Neural cell (in vitro differentiated cells): ENCODE measurements around the gene CCN5. TPM values are rescaled to one million over a fixed set of nuclear protein-coding genes. Genes with fewer than 3 reads are reported as not detected.

Source experiments
- H2AFZ ChIP-seq: fragments of 200-600, 300-800 bp; sonication (generic), shearing (Covaris generic); 2 replicates; pipeline ENCODE4 v1.6.0; 2014; ENCODE audit warnings: low read depth, mild to moderate bottlenecking, antibody characterized with exemption, low read length, moderate library complexity
- H3F3A ChIP-seq: fragments of 200-600 bp; shearing (Covaris generic); 2 replicates; pipeline ENCODE4 v1.6.1; 2016; ENCODE audit warnings: mild to moderate bottlenecking, moderate library complexity, mixed read lengths, antibody characterized with exemption, low read length; ENCODE audit not compliant: insufficient read depth, poor library complexity, severe bottlenecking
- H3K27ac ChIP-seq: fragments of 200-600, 300-800 bp; sonication (generic), shearing (Covaris generic); 2 replicates; pipeline ENCODE4 v1.5.1; 2014; ENCODE audit warnings: mild to moderate bottlenecking, low read length, moderate library complexity
- H3K27me3 ChIP-seq: fragments of 300-800, 200-600 bp; sonication (generic), shearing (Covaris generic); 2 replicates; pipeline ENCODE4 v1.6.0; 2014; ENCODE audit warnings: mild to moderate bottlenecking, low read depth, low read length, moderate library complexity; ENCODE audit not compliant: insufficient read depth
- H3K36me3 ChIP-seq: fragments of 300-800, 200-600 bp; sonication (generic), shearing (Covaris generic); 2 replicates; pipeline ENCODE4 v1.5.1; 2014; ENCODE audit warnings: mild to moderate bottlenecking, antibody characterized with exemption, low read length, moderate library complexity; ENCODE audit not compliant: insufficient read depth
- H3K4me2 ChIP-seq: fragments of 300-800, 200-600 bp; sonication (generic), shearing (Covaris generic); 2 replicates; pipeline ENCODE4 v1.6.0; 2014; ENCODE audit warnings: mild to moderate bottlenecking, low read length
- H3K4me3 ChIP-seq: fragments of 300-800, 200-600 bp; sonication (generic), shearing (Covaris generic); 2 replicates; pipeline ENCODE4 v1.5.1; 2014; ENCODE audit warnings: mild to moderate bottlenecking, low read length, moderate library complexity
- H3K79me2 ChIP-seq: fragments of 200-600 bp; shearing (Covaris generic); replicated peaks from 2 replicates; pipeline ENCODE4 v1.6.0; 2014; ENCODE audit warnings: mild to moderate bottlenecking, low read length, moderate library complexity; ENCODE audit not compliant: insufficient read depth
- H3K9ac ChIP-seq: fragments of 300-800, 200-600 bp; sonication (generic), shearing (Covaris generic); 2 replicates; pipeline ENCODE4 v1.6.1; 2016; ENCODE audit warnings: mild to moderate bottlenecking, low read length, mixed read lengths
- H3K9me2 ChIP-seq: fragments of 200-600 bp; shearing (Covaris generic); 2 replicates; pipeline ENCODE4 v1.6.1; 2016; ENCODE audit warnings: mild to moderate bottlenecking, low read length, mixed read lengths; ENCODE audit not compliant: insufficient read depth
- H3K9me3 ChIP-seq: fragments of 200-600, 300-800 bp; sonication (generic), shearing (Covaris generic); 2 replicates; pipeline ENCODE4 v1.6.1; 2016; ENCODE audit warnings: mild to moderate bottlenecking, mixed run types, low read length, moderate library complexity, mixed read lengths
- H4K20me1 ChIP-seq: fragments of 200-600 bp; shearing (Covaris generic); 2 replicates; pipeline ENCODE4 v1.6.1; 2016; ENCODE audit warnings: mild to moderate bottlenecking, mixed run types; ENCODE audit not compliant: insufficient read depth
- CTCF ChIP-seq: fragments of 450-650 bp; IDR thresholded peaks from 2 replicates; pipeline ENCODE4 v1.5.1; 2014; ENCODE audit warnings: antibody characterized with exemption, mild to moderate bottlenecking, moderate library complexity; ENCODE audit not compliant: poor library complexity, severe bottlenecking
- EP300 ChIP-seq: fragments of 450-650 bp; conservative IDR thresholded peaks from 2 replicates; pipeline ENCODE4 v1.6.1; 2014; ENCODE audit warnings: antibody characterized with exemption, mild to moderate bottlenecking, moderate library complexity; ENCODE audit not compliant: poor library complexity, severe bottlenecking
- EZH2 ChIP-seq: fragments of 200-600, 300-800 bp; shearing (Covaris generic), sonication (generic); IDR thresholded peaks from 2 replicates; pipeline ENCODE4 v1.6.1; 2014; ENCODE audit warnings: antibody characterized with exemption, low read length, borderline replicate concordance, mild to moderate bottlenecking; ENCODE audit not compliant: insufficient read depth, poor library complexity, severe bottlenecking
- MXI1 ChIP-seq: fragments of 450-650 bp; conservative IDR thresholded peaks from 2 replicates; pipeline ENCODE4 v1.6.1; 2014; ENCODE audit warnings: antibody characterized with exemption, mild to moderate bottlenecking; ENCODE audit not compliant: poor library complexity, severe bottlenecking
- POLR2AphosphoS5 ChIP-seq: IDR thresholded peaks from 2 replicates; pipeline ENCODE4 v1.6.1; 2012
- RAD21 ChIP-seq: fragments of 450-650 bp; conservative IDR thresholded peaks from 2 replicates; pipeline ENCODE4 v1.6.1; 2014; ENCODE audit warnings: antibody characterized with exemption, mild to moderate bottlenecking, moderate library complexity
- SMC3 ChIP-seq: fragments of 450-650 bp; conservative IDR thresholded peaks from 2 replicates; pipeline ENCODE4 v1.6.1; 2014; ENCODE audit warnings: antibody characterized with exemption, mild to moderate bottlenecking, moderate library complexity; ENCODE audit not compliant: poor library complexity
- TAF1 ChIP-seq: IDR thresholded peaks from 2 replicates; pipeline ENCODE4 v1.6.1; 2012; ENCODE audit warnings: low read depth
- polyA plus RNA-seq: library from polyadenylated mRNA; depleted of rRNA; stranded (reverse); fragments of >200 nt; gene quantifications from 2 replicates; pipeline ENCODE4 v1.2.3, GENCODE V29; 2014
- TF ChIP-seq, protein P1 (sequence below): IDR thresholded peaks from 2 replicates; pipeline ENCODE4 v1.6.1; 2012; ENCODE audit warnings: borderline replicate concordance

The CCN5 gene
- polyA plus RNA-seq, 1 donor from 2014 or later, result not detected

- Histone ChIP-seq H3F3A (no peaks in the 10 kb centered on the region), H3K4me2 (no peak overlapping the region), H2AFZ (no peak overlapping the region), H3K4me3 (no peak overlapping the region), H3K79me2 (no peaks in the 10 kb centered on the region), H3K27me3 (no peaks in the 10 kb centered on the region), H3K9me2 (no peaks in the 10 kb centered on the region), H3K9ac (no peak overlapping the region), H3K9me3 (no peaks in the 10 kb centered on the region), H4K20me1 (no peaks in the 10 kb centered on the region), H3K36me3 (no peaks in the 10 kb centered on the region), H3K27ac (no peak overlapping the region)
- TF ChIP-seq, protein P1, sequence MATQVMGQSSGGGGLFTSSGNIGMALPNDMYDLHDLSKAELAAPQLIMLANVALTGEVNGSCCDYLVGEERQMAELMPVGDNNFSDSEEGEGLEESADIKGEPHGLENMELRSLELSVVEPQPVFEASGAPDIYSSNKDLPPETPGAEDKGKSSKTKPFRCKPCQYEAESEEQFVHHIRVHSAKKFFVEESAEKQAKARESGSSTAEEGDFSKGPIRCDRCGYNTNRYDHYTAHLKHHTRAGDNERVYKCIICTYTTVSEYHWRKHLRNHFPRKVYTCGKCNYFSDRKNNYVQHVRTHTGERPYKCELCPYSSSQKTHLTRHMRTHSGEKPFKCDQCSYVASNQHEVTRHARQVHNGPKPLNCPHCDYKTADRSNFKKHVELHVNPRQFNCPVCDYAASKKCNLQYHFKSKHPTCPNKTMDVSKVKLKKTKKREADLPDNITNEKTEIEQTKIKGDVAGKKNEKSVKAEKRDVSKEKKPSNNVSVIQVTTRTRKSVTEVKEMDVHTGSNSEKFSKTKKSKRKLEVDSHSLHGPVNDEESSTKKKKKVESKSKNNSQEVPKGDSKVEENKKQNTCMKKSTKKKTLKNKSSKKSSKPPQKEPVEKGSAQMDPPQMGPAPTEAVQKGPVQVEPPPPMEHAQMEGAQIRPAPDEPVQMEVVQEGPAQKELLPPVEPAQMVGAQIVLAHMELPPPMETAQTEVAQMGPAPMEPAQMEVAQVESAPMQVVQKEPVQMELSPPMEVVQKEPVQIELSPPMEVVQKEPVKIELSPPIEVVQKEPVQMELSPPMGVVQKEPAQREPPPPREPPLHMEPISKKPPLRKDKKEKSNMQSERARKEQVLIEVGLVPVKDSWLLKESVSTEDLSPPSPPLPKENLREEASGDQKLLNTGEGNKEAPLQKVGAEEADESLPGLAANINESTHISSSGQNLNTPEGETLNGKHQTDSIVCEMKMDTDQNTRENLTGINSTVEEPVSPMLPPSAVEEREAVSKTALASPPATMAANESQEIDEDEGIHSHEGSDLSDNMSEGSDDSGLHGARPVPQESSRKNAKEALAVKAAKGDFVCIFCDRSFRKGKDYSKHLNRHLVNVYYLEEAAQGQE, result no peak
- TF ChIP-seq EP300 (no peak), MXI1 (no peak), TAF1 (no peak), CTCF (no peak), SMC3 (no peak), POLR2AphosphoS5 (no peak), EZH2 (no peak), RAD21 (no peak)
Measured at GRCh38 chr20:44717986-44718385, 2.8 kb downstream of the CCN5 start.

DNA sequence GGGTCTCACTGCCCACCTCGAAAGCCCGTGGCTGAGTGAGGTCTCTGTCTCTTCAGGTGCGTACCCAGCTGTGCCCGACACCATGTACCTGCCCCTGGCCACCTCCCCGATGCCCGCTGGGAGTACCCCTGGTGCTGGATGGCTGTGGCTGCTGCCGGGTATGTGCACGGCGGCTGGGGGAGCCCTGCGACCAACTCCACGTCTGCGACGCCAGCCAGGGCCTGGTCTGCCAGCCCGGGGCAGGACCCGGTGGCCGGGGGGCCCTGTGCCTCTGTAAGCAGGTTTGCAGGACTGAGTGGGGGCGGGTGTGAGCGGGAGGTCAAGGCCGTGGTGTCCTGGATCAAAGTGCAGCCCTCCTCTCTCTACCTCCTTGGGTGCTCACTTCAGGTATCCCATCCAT, 4.7 kb downstream of the CCN5 start:
- Histone ChIP-seq H3K4me2 (no peak overlapping the region), H2AFZ (no peak overlapping the region), H4K20me1 (no peaks in the 10 kb centered on the region), H3F3A (no peaks in the 10 kb centered on the region), H3K27me3 (no peaks in the 10 kb centered on the region), H3K9me3 (no peaks in the 10 kb centered on the region), H3K4me3 (no peak overlapping the region), H3K27ac (no peak overlapping the region), H3K9me2 (no peaks in the 10 kb centered on the region), H3K9ac (no peak overlapping the region), H3K79me2 (no peaks in the 10 kb centered on the region), H3K36me3 (no peaks in the 10 kb centered on the region)
- TF ChIP-seq EP300 (no peak), TAF1 (no peak), POLR2AphosphoS5 (no peak), RAD21 (no peak), SMC3 (no peak)
